H1 (cell line): Measurements from ENCODE around the gene CBLB. TPM values are rescaled to one million over a fixed set of nuclear protein-coding genes. Genes with fewer than 3 reads are reported as not detected.

Source experiments
- ATF2 ChIP-seq: IDR thresholded peaks from 2 replicates; pipeline ENCODE4 v1.6.1; 2012; ENCODE audit warnings: low read length, inconsistent platforms
- CBX8 ChIP-seq: fragments of 300-800, 300-1000 bp; sonication (generic); IDR thresholded peaks from 2 replicates; pipeline ENCODE4 v1.7.1; 2016; ENCODE audit warnings: low read depth, low read length, borderline replicate concordance
- CREB1 ChIP-seq: IDR thresholded peaks from 2 replicates; pipeline ENCODE4 v1.6.1; 2012; ENCODE audit warnings: inconsistent platforms
- E2F6 ChIP-seq: IDR thresholded peaks from 2 replicates; pipeline ENCODE4 v1.6.1; 2012; ENCODE audit warnings: inconsistent platforms
- POLR2A ChIP-seq, 2 experiments: IDR thresholded peaks; 1 replicate in 1 of 2; 2 replicates in 1 of 2; pipeline ENCODE4 v1.6.1; 2011; ENCODE audit warnings: low read depth in 2 of 2, low read length in 2 of 2, mild to moderate bottlenecking in 2 of 2; ENCODE audit errors: control extremely low read depth in 1 of 2
- TAF1 ChIP-seq: IDR thresholded peaks from 2 replicates; pipeline ENCODE4 v1.6.1; 2011; ENCODE audit warnings: mild to moderate bottlenecking, low read depth, low read length
- polyA plus RNA-seq, 7 experiments: library from polyadenylated mRNA; depleted of rRNA in 3 of 7; stranded (reverse) in 5 of 7; unstranded in 2 of 7; fragments of >200 nt in 5 of 7; fragments of 200-250 nt in 2 of 7; gene quantifications; 1 replicate in 5 of 7; 2 replicates in 1 of 7; 4 replicates in 1 of 7; pipeline versions ENCODE4 v1.2.1 to v1.2.3, GENCODE V29; 2011 to 2013; ENCODE audit warnings: missing spikeins in 2 of 7, mixed read lengths in 2 of 7
- total RNA-seq: library from RNA; stranded (reverse); fragmentation: NEBNext Ultra II Directional; extraction: Animal tissue kit (Norgen Biotek cat#: 25700); gene quantifications from 2 replicates; pipeline ENCODE4 v1.2.1, GENCODE V29; 2021

The CBLB gene
- total and polyA plus RNA-seq, 2 of the 8 experiments (the other 6 are each of a cell fraction or from before 2014, with no cell fraction given) = 14.5 to 26.0 TPM

DNA sequence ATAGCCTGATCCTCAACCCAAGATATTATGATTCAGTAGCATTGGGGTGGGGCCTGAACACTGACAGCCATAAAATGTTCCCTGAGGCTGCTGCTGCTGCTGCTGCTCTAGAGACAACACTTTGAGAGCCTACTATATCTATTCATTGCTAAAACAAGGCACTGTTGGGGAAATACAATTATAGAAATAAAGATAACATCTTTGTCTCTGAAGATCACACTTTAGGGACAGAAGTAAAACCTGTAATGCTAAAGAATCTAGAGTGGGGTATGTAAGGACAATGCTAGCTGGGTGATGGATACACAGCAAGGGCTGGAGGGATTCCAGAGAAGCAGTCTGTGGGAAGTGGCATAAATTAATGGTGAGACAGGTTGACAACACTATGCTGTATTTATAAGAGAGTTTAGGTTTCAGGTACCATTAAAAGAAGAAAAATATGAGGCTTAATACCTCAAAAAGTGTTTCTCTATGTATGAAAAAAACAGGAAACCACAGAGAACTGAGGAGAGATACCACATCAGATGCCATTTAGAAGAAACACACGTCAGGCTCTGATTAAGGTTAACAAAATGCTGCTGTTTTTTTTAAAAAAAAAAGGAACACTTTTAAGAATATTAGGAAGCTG, 115.9 kb downstream of the CBLB start (continued):
- no peak for TF ChIP-seq ATF2
- no peak for TF ChIP-seq CREB1
- no peak for TF ChIP-seq CBX8
- TF ChIP-seq TAF1 = no peak
- TF ChIP-seq E2F6 = no peak
- TF ChIP-seq POLR2A (IDR thresholded peaks at IDR 0.05; ENCODE audit: control extremely low read depth in 1 of 2, low read depth in 2 of 2, low read length in 2 of 2) = no peak
- TF ChIP-seq, all 59 proteins: peak for 0
